ENCODE results near the gene SAMMSON. TPM values are rescaled to one million over a fixed set of nuclear protein-coding genes. Genes with fewer than 3 reads are reported as not detected.

The SAMMSON gene
- total and polyA plus RNA-seq, 9 of the 15 experiments (the other 6 are each of a cell fraction or from before 2014, with no cell fraction given), result 0.65 to 4.4 (median 1.9) TPM

GRCh38 chr3:70094197-70094596, 94.7 kb downstream of the SAMMSON start:
- no peaks in the 10 kb centered on the region for H3K36me3 ChIP-seq (ENCODE audit: control insufficient read depth, insufficient read depth, low read length)
- H3K27ac ChIP-seq (ENCODE audit: extremely low read depth, low read depth, low read length), result no peak overlapping the region
- in situ Hi-C loops (cut with MboI) (no loop called here), intact Hi-C loops (cut with micrococcal nuclease) (no loop called here)
- CTCF ChIA-PET (ENCODE audit: low intra/inter-chr PET ratio), result interaction anchor here (0.6 kb wide), 1 partner anchor 14 kb away, joined by 3 read pairs; no protein-coding TSS in a partner anchor
- no peaks in the 10 kb centered on the region for H4K20me1 ChIP-seq (replicated peaks; ENCODE audit: control insufficient read depth, insufficient read depth, low read length)
- no peaks in the 10 kb centered on the region; a peak in 1 of 5 replicates for H3K27me3 ChIP-seq (ENCODE audit: control insufficient read depth in 2 of 2, insufficient read depth in 2 of 2, low read length in 2 of 2)
- WGBS (ENCODE audit: insufficient coverage, low coverage, missing lambda C conversion rate), result 0% methylated on average over 2 of the region's 3 CpGs
- H3K4me3 ChIP-seq, result no peak overlapping the region
- H3K9me3 ChIP-seq (replicated peaks; ENCODE audit: control insufficient read depth, insufficient read depth, low read depth, low read length), result no peaks in the 10 kb centered on the region
- peaks cover 2% of the 10 kb centered on the region for H3K9me1 ChIP-seq (ENCODE audit: control insufficient read depth, insufficient read depth, low read length)
- no peak overlapping the region for H3K4me2 ChIP-seq (ENCODE audit: insufficient read depth, low read length)
- no peak for DNase-seq (ENCODE audit: extremely low read depth in 1 of 4, low spot score in 3 of 4)
- no peak for ATAC-seq
- no peaks in the 10 kb centered on the region for H3K4me1 ChIP-seq (replicated peaks in 1 of 2; ENCODE audit: control insufficient read depth in 2 of 2, insufficient read depth in 2 of 2, low read length in 2 of 2)
- H3K79me2 ChIP-seq (ENCODE audit: control insufficient read depth, insufficient read depth, low read length), result no peaks in the 10 kb centered on the region
- POLR2A ChIA-PET, result no interaction called here
- FAIRE-seq, result no peak
- H2AFZ ChIP-seq (ENCODE audit: low read depth, low read length), result no peak overlapping the region
- TF ChIP-seq GABPA (tag; conservative IDR thresholded peaks at IDR 0.05; ENCODE audit: low read depth), result no peak
- TF ChIP-seq RBFOX2 (IDR thresholded peaks at IDR 0.05; ENCODE audit: low read depth, low read length), result no peak
- TF ChIP-seq SPI1 (IDR thresholded peaks at IDR 0.05; ENCODE audit: borderline replicate concordance, low read depth, low read length), result no peak
- no peak overlapping the region for H3K9ac ChIP-seq (ENCODE audit: insufficient read depth in 1 of 2, low read depth in 2 of 2, low read length in 2 of 2)
- BruUV-seq (replicated peaks), result no TSS peak

GRCh38 chr3:70095260-70095659, 95.7 kb downstream of the SAMMSON start:
- Histone ChIP-seq H3K79me2 (ENCODE audit: control insufficient read depth, insufficient read depth, low read length) (no peaks in the 10 kb centered on the region), H3K9me3 (replicated peaks; ENCODE audit: control insufficient read depth, insufficient read depth, low read depth, low read length) (no peaks in the 10 kb centered on the region), H3K9ac (ENCODE audit: insufficient read depth in 1 of 2, low read depth in 2 of 2, low read length in 2 of 2) (no peak overlapping the region), H3K36me3 (ENCODE audit: control insufficient read depth, insufficient read depth, low read length) (no peaks in the 10 kb centered on the region), H3K9me1 (ENCODE audit: control insufficient read depth, insufficient read depth, low read length) (peaks cover 2% of the 10 kb centered on the region), H4K20me1 (replicated peaks; ENCODE audit: control insufficient read depth, insufficient read depth, low read length) (no peaks in the 10 kb centered on the region), H3K4me3 (no peak overlapping the region), H2AFZ (ENCODE audit: low read depth, low read length) (no peak overlapping the region), H3K4me1 (replicated peaks in 1 of 2; ENCODE audit: control insufficient read depth in 2 of 2, insufficient read depth in 2 of 2, low read length in 2 of 2) (no peaks in the 10 kb centered on the region), H3K27me3 (ENCODE audit: control insufficient read depth in 2 of 2, insufficient read depth in 2 of 2, low read length in 2 of 2) (no peaks in the 10 kb centered on the region; a peak in 1 of 5 replicates), H3K27ac (ENCODE audit: extremely low read depth, low read depth, low read length) (no peak overlapping the region), H3K4me2 (ENCODE audit: insufficient read depth, low read length) (no peak overlapping the region)
- CTCF ChIA-PET (ENCODE audit: low intra/inter-chr PET ratio), result no interaction called here
- POLR2A ChIA-PET, result interaction anchor here (0.6 to 1.3 kb wide), 2 partner anchors 24 to 212 kb away, joined by 3 read pairs; no protein-coding TSS in a partner anchor
- in situ Hi-C loops (cut with MboI), result no loop called here
- no TSS peak for BruUV-seq (replicated peaks)
- no peak for TF ChIP-seq IRF9 (tag; IDR thresholded peaks at IDR 0.05)
- no peak for TF ChIP-seq SFPQ (IDR thresholded peaks at IDR 0.05; ENCODE audit: low read depth, low read length)
- TF ChIP-seq CEBPG (CRISPR knock-in tag; IDR thresholded peaks at IDR 0.05), result no peak
- TF ChIP-seq CEBPG (tag; conservative IDR thresholded peaks at IDR 0.05 in 1 of 2, IDR thresholded peaks at IDR 0.05 in 1 of 2), result 0 out of 4 replicates have a peak, but pooled peaks of 1 of the 2 experiments have one; percentile 37
- TF ChIP-seq HMG20B (CRISPR knock-in tag; IDR thresholded peaks at IDR 0.05), result no peak
- no peak for ATAC-seq
- WGBS (ENCODE audit: insufficient coverage, low coverage, missing lambda C conversion rate), result 0% methylated on average over 2 of the region's 2 CpGs
- no peak for DNase-seq (ENCODE audit: extremely low read depth in 1 of 4, low spot score in 3 of 4)
- intact Hi-C loops (cut with micrococcal nuclease), result no loop called here
- FAIRE-seq, result no peak

All from K562 (cell line).